ENCODE measurements around the gene DDX42.

DNA sequence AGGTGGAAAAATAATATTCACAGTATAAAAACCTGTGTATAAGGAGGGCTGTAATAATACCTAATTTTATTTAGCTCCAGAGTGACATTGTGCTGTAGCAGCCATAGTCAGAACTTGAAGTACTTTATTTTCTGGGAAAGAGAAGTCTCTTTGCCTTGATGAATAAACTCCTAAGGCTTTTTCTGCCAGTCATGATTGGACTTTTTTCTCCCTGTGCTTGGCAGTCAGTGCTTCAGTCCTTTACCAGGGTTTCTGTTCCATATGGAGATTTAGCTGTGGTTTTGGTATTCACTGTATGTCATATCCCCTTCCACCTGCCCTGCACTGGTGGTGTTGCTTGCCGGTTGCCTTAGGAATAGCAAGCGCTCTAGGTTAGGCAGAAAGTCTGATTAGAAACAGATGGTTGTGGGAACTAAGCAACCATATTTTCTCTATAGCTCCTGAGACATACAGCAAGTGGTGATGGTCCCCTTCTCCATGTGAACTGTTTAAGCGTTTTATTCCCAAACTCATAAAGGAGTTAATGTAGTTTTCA lies 24.7 kb downstream of the DDX42 start:
- TF ChIP-seq, protein P1, sequence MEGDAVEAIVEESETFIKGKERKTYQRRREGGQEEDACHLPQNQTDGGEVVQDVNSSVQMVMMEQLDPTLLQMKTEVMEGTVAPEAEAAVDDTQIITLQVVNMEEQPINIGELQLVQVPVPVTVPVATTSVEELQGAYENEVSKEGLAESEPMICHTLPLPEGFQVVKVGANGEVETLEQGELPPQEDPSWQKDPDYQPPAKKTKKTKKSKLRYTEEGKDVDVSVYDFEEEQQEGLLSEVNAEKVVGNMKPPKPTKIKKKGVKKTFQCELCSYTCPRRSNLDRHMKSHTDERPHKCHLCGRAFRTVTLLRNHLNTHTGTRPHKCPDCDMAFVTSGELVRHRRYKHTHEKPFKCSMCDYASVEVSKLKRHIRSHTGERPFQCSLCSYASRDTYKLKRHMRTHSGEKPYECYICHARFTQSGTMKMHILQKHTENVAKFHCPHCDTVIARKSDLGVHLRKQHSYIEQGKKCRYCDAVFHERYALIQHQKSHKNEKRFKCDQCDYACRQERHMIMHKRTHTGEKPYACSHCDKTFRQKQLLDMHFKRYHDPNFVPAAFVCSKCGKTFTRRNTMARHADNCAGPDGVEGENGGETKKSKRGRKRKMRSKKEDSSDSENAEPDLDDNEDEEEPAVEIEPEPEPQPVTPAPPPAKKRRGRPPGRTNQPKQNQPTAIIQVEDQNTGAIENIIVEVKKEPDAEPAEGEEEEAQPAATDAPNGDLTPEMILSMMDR (IDR thresholded peaks at IDR 0.05; ENCODE audit: low read depth, low read length, poor library complexity, severe bottlenecking), result no peak
- no peak for TF ChIP-seq EZH2phosphoT487 (IDR thresholded peaks at IDR 0.05; ENCODE audit: borderline replicate concordance, low read length)

Measured in DOHH2 (cell line).